Measurements from ENCODE around the gene WWOX.

- no peak for TF ChIP-seq CTCF (IDR thresholded peaks at IDR 0.05)
- TF ChIP-seq POLR2A (IDR thresholded peaks at IDR 0.05): no peak
Measured at GRCh38 chr16:78081341-78081740, 18.1 kb upstream of the WWOX start.
